HK-2 (cell line): Measurements from ENCODE around the gene CEMIP.
A peak's percentile ranks its signal among the peaks of the same experiment; 100 is the strongest.
"Not testable (repeated sequence)": the region's sequence is repeated elsewhere in the genome, so short reads cannot be mapped to it uniquely, and the experiment has no call there.

Experiments
- DNase-seq: peaks from one replicate; pipeline ENCODE4 v3.0.0-alpha.2; 2018; ENCODE audit not compliant: unreplicated experiment

CEMIP gene

DNA sequence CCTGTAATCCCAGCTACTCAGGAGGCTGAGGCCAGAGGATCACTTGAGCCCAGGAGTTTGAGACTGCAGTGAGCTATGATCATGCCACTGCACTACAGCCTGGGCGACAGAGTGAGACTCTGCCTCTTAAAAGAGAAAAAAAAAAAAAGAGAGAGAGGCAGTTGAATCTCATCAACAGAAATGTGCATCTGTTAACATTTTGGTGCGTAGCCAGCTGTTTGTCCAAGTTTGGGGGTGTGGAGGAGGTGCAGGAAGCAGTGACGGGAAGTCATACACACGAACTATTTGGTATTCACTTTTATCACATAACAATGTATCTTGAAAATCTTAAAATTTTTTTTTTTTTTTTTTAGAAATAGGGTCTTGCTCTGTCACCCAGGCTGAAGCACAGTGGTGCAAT, 18.2 kb upstream of the CEMIP start:
- DNase-seq, result no peak

DNA sequence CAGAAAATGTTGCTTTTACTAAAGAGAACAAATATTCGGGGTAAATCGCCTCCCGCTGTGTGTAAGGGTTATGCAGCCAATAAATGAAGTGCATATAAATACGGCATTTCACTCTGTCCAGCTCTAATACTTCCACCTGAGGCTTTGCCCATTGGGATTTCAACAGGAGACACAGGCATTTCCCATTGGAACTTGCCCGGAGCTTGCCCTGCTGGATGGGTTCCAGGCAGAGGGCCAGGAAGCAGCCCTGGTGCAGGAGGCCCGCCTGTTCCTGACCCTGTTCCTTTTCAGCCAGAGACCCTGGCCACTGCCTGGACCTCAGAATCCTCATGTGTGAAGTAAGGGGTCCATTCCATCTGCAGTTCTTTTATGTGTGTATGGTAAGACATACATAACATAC, 17.4 kb upstream of the CEMIP start:
- no peak for DNase-seq

DNA sequence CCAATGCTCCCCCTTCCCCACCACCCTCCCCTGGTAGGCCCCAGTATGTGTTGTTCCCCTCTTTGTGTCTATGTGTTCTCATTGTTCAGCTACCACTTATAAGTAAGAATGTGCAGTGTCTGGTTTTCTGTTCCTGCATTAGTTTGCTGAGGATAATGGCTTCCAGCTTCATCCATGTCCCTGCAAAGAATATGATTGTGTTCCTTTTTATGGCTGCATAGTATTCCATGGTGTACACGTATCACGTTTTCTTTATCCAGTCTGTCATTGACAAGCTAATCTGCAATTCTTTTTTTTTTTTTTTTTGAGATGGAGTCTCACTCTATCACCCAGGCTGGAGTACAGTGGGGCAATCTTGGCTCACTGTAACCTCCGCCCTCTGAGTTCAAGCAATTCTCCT, 15.9 kb upstream of the CEMIP start:
- not testable (repeated sequence) for DNase-seq

DNA sequence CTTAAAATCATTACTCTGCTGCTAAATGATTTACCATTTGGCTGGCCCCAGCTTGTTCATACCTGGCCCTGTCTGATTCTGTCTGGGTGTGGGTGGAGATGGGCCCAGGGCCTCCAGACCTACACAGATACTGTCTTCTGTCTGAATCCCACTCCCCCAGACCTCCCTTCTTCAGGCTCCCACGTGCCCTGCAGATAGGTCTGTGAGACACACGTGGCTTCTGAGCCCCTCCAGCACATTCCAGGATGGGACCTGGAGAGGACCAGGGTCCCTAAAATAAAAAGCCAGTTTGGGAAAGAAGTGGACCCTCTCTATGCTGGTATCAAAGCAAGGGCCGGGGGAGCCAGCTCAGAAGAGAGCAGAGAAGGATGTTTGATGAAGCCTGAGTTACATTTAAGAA, 14.6 kb upstream of the CEMIP start:
- DNase-seq, result no peak

DNA sequence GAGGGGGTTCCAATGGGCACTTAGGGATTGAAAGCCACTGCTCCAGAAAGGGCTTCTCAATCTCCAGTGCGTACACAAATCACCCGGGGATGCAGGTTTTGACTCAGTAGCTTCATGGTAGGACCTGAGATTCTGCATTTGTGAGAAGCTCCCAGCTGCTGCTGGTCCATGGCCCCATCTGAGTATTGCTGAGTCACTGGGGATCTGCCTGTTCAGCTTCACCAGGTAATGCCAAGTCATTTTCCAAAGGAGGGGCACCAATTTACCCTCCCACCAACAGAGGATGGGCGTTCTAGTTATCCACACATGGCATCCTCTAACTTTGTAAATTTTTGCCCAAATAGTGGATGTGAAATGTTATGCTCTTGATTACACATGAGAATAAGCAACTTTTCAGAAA, 12.9 kb upstream of the CEMIP start:
- DNase-seq, result no peak

DNA sequence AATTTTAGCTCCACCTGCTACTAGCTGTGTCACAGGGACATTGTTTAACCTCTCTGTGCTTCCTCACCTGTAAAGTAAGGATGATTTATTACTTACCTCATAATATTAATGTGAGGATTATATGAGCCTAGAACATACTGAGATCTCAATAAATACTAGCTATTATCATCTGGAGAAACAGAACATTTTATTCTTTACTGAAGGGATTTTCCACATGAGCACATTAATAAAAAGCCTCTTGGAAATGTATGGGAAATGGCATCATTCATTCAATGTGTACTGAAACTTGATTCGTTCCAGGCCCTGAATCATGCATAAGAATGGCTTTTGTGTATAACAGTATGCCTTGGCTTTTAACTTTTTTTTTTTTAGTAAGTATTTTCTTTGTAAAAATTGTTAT, 11.0 kb upstream of the CEMIP start:
- DNase-seq, result no peak

DNA sequence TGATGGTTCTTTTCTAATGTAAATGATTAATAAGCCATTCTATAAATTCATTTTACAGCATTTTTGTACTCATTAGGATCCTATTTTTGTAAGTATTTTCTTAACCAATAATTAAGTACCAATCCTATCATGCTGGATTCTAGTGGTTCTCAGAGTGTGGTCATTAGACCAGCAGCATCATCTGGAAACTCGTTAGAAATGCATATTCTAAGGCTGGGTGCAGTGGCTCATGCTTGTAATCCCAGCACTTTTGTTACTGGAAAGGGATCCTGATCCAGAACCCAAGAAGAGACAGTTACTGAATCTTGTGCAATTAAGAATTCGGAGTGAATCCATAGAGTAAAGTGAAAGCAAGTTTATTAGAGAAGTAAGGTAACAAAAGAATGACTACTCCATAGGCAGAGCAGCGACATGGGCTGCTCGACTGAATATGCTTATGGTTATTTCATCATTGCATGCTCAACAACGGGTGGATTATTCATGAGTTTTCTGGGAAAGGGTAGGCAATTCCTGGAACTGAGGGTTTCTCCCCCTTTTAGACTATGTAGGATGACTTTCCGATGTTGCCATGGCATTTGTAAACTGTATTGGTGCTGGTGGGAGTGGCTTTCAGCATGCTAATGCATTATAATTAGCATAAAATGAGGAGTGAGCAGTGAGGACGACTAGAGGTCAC, 9.9 kb upstream of the CEMIP start:
- no peak for DNase-seq

DNA sequence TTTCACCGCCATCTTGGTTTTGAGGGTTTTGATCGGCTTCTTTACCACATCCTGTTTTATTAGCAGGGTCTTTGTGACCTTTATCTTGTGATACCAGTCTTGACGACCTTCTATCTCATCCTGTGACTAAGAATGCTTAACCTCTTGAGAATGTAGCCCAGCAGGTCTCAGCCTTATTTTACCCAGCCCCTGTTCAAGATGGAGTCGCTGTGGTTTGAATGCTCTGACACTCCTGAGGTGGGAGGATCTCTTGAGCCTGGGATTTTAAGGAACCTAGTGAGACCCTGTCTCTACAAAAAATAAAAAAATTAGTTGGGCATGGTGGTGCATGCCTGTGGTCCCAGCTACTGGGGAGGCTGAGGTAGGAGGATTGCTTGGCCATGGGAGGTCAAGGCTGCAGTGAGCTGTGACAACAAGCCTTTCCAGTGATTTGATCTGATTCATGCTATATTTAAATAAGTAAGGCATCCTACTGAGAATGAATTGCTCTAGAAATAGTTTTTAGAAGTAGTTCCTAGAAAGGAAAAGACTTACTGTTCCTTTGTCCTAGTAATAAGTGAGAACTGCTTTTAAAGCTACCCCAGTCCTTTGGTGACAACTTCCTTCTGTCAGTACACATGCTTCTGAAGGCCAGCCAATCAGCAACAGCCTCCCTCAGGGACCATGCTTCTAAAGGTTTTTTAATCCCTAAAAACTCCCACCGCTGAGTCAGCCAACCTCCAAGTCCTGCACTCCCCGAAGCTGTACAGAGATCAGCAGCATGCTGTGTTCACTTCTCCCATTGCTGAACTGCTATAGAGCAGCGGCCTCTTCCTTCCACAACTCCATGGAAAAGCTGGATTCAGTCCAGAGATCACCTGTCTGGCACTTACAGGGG, 9.1 kb upstream of the CEMIP start:
- DNase-seq, result no peak

DNA sequence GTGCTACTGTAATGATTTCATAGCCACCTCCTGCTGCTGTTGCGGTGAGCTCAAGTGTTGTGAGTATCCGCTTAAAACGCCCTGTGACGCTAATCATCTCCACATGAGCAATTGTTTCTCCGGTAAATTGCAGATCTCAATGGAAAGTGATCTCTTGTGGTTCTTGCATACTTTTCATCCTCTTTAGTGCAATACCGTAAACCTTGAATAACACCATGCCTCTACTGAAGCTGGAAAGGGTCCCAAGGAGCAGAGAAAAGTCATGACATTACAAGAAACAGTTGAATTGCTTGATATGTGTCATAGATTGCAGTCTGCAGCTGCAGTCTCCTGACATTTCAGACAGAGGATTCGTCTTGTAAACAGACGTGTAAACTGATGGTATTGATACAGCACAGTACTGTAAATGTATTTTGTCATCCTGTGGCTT, 6.0 kb upstream of the CEMIP start:
- DNase-seq, result no peak

DNA sequence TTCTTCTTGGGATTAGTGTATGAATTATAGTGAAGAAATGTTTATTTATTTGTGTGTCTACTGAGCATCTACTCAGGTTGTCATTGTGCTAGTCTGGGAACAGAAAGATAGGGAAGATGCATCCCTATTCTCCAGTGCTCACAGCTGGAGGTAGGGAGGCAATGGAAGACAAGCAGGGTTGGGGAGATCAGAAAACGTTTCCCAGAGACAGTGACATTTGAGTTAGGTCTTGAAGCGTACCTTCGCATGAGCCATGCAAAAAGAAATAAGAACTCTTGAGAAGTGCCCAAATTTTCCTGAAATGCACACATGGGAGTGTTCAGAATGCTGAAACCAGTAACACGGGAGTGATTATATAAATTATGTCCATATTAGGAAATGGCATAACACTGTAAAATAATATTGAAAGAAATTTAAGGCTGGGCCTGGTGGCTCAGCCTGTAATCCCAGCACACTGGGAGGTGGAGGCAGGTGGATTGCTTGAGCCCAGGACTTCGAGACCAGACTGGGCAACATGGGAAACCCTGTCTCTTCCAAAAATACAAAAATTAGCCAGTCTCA, 5.3 kb upstream of the CEMIP start:
- DNase-seq, result no peak

DNA sequence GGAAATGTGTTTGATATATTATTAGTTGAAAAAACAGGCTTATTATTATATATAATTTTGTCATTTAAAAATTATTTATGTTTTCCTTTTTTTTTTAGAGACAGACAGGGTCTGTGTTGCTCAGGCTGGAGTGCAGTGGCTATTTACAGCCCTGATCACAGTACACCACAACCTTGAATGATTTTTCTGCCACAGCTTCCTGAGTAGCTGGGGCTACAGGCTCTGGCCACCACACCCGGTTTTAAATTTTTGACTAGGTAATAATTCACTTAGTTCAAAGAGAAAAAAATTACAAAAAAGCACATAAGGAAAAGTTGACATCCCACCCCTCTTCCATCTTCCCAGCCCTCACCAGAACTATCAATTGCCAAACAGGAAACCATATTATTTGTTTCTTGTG, 4.7 kb upstream of the CEMIP start:
- DNase-seq, result no peak

DNA sequence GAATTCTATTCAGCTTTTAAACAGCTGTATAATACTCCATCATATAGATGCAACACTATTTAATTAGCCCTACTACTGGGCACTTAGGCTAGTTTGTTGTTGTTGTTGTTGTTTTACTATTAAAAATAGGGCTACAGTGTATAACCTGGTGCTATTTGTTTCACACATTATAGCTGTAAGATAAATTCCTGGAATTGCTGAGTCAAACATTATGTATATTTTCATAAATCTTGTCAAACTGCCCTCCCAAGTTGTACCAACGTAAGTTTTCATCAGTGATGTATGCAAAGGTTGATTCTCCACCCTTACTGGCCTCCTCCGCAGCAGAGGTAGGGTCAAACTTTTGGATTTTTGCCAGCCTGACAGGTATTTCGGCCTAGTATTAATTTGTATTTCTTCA, 3.8 kb upstream of the CEMIP start:
- DNase-seq, result no peak

DNA sequence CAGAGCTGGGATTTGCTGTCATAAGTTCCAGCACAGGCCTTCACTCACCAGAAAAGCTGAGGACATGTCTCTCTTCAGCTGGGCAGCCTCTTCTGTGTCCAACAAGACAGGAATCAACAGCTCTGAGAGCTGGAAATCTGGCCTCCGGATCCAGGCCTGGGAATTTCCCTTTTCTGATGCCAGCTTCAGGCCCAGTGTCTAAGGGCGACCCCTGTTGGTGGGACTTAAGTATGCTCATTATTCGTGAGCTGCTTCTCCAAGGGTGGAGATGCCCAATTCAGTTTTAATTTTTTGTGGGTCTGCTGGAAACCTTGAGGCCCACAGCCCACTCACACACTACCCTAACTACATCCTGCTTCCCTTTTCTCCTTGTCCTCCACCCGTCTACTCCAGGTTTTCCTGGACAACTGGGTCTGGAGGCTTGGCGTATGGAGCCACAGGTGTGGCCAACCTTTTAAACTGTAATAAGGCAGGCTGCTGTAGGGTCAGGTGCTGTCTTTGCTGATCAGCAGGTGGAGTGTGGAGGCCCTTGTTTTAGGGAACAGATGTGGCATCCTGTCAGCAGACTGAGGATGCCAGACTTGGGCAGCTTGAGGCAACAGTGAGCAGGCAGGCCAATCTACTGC, 2.6 kb upstream of the CEMIP start:
- DNase-seq, result peak; percentile 65

DNA sequence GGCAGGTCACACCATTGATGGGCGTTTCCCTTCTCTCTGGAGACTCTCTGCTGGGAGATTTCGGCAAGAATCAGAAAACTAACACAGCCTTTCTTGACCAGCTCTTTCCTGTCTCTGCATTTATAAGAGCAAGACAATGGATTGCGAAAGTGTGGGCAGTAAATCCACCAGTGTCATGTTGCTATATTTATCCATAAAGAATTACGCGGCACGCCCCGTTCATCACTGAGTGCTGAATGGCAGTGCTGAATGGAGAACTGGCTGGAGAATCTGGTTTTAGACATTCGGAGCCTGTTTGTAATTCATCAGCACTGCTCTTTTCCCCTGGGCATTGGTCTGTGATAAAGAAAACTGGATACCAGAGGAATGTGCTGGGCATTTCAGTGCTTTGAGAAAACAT, 2.0 kb upstream of the CEMIP start:
- no peak for DNase-seq

DNA sequence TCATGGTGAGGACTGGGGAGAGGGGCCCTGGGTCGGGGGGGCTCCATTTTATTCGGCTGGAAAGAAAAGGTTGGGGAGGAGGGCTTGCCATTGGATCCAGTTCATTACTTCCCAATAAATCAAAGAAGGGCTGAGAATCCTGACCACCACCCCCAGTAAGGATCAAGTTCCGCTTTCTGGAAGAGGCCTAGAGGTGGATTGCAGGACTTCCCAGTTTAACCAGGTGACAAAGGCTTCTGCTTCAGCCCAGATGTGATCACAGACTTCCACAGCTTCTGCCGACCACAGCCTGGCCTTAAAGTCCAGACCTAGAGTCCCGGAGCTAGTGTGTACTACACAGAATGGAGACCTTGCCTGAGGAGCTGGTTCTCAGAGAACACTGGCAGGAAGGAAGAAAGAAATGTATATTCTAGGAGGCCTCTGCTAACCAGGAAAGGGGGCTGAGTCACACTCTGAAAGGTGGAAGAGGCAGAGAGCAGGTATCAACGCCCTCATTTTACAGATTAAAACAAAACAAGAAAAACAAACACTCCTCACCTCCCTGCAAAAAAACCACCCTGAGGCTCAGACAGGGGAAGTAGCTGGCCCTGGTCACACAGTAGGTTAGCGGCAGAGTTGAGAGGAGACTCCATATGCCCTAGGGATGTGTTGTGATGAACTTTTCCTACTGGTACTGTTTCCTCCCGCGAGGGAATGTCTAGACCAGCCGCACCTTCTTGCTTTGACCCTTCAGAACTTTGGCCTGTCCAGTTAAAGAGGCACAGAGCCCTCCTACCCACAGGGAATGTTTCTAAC, 1.1 kb upstream of the CEMIP start:
- DNase-seq, result no peak

DNA sequence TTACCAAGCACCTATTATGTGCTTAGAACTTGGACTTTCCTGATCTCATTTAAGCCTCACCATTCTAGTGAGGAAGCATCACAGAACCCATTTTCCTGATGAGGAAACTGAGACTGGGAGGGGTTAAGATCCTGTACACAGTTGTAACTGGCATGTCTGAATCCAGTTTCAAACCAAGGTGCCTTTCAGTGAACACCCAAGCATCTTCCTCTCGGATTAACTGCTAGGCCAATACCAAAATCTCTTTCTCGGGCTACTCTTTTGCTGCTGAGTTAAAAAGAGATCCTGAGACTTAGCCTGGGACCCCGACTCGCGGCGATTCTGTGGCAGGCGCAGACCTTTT, 578 bp upstream of the CEMIP start:
- DNase-seq, result no peak

DNA sequence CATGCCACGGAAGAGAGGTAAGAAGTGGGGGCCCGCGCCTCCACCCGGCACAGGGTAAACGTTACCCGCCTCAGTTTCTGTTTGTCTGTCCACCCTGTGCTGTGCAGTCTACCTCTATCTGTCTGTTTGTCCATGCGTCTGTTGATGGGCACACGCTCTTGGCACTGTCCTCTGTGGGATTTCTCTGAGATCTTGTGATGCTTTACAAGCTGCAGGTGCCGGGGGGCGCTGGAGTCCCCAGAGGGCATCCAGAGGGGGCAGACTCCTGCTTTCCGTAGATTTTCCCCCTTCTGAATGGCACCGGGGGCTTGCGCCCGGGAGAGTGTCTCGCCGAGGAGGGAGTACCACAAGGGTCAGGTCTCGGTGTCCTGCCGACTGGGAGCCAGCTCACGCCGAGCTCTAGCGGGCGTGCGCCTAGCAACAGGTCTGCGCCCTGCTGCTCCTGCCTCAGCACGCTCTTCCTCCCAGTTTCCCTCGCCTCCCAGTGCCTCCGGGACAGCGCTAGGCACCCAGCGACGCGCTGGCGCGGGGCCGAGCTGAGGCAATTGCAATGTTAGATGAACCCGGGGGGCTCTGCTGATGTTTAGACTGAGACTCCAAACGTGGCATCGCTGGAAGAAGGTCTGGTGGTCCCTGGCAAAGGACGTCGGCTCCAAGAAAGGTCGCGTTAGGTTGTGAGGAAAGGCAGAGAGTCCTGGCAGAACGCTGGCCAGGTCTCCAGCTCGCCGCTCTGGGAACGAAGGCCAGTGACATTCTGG, 667 bp downstream of the CEMIP start:
- peak; percentile 21 for DNase-seq

DNA sequence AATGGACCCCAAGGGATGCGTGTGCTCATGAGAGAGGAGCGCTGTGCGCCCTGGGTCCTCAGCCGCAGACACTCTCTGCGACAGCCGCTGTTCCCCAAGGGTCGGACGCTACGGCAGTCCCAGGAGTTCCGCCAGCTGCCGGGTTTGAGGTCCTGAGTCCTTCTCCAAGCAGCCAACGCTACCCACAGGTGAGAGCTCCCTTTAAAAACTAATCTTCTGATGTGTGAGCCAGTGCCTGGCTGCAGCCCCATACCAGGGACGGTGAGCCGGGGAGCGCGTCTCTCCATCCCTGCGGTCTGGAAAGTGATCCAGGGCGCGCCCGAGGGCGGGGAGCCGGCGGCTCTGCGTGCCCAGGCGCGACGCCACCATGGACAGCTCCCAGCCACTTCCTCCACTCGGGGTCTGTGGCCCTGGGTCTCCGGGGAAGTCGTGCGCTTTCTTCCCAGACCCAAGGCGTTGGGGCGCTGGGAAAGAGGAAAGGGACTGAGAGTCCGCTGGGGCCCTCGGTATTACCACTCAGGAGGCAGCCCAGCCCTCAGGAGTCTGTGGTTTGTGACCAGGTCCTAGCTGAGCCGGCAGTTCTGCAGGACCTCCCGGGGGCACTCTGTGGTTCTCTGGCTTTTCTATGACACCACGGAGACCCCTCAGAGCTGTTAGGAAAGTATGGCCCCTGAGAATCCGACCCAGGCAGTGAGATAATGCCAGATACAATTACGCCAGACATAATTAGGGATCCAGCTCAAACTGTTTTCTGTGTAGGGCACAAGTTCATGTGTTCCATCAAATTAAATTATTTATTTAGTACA, 1.4 kb downstream of the CEMIP start:
- DNase-seq, result peak; percentile 22

DNA sequence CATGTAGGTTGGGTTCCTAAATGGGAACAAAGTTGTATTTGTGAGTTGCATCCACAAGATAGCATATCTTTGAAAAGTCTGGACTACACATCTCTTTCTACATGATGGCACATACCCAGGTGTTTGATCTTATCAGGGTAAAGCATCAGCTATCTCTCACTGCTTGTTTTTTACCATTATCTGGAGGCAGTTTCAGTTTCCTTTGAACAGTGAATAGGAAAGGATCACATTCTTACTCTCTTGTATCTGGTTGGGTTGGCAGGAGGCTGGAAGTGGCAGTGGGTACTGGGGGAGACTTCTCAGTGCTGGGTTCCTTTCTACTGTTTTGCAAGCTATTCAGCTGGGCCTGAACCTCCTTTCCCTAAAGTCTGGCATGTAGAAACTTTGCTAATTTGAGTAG, 4.1 kb downstream of the CEMIP start:
- DNase-seq, result no peak

DNA sequence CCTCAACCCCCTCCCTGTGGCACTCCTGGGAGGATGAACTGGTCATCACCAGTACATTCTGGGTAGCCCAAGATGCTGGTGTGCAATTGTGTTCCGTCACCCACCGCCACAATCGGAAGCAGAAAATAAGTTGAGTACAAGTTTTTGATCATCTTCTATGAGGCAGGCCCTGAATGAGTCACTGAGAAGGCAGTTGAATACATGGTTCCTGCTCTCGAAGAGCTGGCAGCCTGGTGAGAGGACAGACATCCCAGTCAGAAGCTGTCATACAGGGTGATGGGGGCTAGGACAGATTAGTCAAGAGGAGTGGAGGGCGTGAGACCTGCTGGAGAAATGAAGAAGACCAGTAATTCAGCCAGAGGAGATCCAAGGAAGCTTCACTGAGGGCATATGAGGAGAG, 6.2 kb downstream of the CEMIP start:
- no peak for DNase-seq
